Measurements from ENCODE around the gene TSPAN31. TPM values are rescaled to one million over a fixed set of nuclear protein-coding genes. Genes with fewer than 3 reads are reported as not detected.

The TSPAN31 gene, protein sequence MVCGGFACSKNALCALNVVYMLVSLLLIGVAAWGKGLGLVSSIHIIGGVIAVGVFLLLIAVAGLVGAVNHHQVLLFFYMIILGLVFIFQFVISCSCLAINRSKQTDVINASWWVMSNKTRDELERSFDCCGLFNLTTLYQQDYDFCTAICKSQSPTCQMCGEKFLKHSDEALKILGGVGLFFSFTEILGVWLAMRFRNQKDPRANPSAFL
- total RNA-seq = 33.2 to 35.2 TPM (median 34.6 TPM) in 3 replicates

DNA sequence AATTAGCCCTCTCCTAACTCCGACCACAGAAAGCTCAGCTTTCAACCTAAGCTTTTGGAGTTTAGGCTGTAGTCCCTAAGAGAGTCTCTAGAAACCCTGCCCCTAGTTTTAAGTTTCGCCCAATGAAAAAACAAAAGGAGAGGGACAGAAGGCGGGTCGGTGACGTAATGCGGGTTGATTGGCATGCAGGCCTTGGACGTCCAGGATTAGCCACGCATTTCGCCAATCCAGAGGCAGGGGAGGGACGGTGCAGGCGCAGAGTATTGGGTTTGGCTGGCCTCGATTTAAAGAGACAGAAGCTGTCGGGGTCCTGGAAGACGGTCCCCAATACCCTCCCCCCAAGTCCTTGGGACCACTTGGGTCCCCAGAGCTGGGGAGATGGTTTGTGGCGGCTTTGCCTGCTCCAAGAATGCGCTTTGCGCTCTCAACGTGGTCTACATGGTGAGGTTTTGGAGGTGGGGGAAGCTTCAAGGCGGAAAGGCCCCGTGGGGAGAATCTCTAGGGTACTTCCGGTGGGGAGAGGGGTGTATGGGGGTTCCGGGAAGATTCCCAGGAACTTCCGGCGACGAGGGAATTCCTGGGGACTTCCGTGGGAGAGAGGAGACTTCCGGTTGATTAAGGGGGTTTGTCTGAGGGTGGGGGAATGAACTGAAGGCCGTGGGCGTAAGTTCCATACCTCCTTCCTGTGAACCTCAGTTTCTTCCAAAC, at the start of gene TSPAN31:
TSPAN31 (plus strand) TSS at position 263 of the 708 bp plus-strand sequence; CDS start at position 379, 116 bp downstream.
- H3K27me3 Mint-ChIP-seq (ENCODE audit: low read depth) = peaks cover 36% of the 10 kb centered on the region
- TF ChIP-seq, protein P1, sequence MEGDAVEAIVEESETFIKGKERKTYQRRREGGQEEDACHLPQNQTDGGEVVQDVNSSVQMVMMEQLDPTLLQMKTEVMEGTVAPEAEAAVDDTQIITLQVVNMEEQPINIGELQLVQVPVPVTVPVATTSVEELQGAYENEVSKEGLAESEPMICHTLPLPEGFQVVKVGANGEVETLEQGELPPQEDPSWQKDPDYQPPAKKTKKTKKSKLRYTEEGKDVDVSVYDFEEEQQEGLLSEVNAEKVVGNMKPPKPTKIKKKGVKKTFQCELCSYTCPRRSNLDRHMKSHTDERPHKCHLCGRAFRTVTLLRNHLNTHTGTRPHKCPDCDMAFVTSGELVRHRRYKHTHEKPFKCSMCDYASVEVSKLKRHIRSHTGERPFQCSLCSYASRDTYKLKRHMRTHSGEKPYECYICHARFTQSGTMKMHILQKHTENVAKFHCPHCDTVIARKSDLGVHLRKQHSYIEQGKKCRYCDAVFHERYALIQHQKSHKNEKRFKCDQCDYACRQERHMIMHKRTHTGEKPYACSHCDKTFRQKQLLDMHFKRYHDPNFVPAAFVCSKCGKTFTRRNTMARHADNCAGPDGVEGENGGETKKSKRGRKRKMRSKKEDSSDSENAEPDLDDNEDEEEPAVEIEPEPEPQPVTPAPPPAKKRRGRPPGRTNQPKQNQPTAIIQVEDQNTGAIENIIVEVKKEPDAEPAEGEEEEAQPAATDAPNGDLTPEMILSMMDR (IDR thresholded peaks at IDR 0.05; ENCODE audit: unreplicated experiment) = no peak
- H3K27ac Mint-ChIP-seq = peak within 1 kb of the TSS; percentile 99
- peaks cover 24% of the 10 kb centered on the region for H3K36me3 Mint-ChIP-seq
- H3K4me1 Mint-ChIP-seq = peaks cover 16% of the 10 kb centered on the region
- peak within 1 kb of the TSS; percentile 94 for H3K4me3 Mint-ChIP-seq
- no peaks in the 10 kb centered on the region for H3K9me3 Mint-ChIP-seq
- peak; percentile 91 for DNase-seq (ENCODE audit: low spot score in 2 of 2, unreplicated experiment in 2 of 2)

DNA sequence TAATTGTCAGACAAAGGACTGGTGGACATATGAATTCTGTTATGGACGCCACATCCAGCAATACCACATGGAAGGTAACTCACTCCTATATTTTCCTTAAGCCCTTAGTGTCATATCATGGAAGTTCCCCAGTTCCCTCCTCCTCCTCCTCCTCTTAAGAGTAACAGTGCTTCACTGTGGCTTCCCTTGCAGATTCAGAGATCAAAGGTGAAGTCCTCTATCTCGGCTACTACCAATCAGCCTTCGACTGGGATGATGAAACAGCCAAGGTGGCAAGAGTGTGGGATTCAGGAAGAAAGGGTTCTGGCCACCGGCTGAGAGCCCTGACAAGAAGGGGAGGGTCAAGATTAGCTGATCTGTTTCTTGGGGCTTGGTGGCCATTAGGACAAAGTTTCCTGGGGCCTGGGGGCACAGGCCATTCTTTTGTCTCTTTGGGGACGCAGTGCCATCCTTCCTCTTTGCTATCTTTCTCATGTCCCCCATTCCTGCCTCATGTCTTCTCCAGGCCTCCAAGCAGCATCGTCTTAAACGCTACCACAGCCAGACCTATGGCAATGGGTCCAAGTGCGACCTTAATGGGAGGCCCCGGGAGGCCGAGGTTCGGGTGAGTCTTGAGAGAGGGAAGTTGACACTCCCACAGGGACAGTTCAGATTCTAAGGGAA, 48.9 kb upstream of the TSPAN31 start:
- no peak overlapping the region for H3K27ac Mint-ChIP-seq
- TF ChIP-seq, protein P1 (IDR thresholded peaks at IDR 0.05; ENCODE audit: unreplicated experiment) = no peak
- no peaks in the 10 kb centered on the region for H3K4me1 Mint-ChIP-seq
- H3K36me3 Mint-ChIP-seq = peaks cover 31% of the 10 kb centered on the region
- peaks cover 9% of the 10 kb centered on the region for H3K9me3 Mint-ChIP-seq
- no peak for DNase-seq (ENCODE audit: low spot score in 2 of 2, unreplicated experiment in 2 of 2)
- peak overlapping the region; percentile 34 for H3K4me3 Mint-ChIP-seq
- H3K27me3 Mint-ChIP-seq (ENCODE audit: low read depth) = peaks cover 3% of the 10 kb centered on the region

DNA sequence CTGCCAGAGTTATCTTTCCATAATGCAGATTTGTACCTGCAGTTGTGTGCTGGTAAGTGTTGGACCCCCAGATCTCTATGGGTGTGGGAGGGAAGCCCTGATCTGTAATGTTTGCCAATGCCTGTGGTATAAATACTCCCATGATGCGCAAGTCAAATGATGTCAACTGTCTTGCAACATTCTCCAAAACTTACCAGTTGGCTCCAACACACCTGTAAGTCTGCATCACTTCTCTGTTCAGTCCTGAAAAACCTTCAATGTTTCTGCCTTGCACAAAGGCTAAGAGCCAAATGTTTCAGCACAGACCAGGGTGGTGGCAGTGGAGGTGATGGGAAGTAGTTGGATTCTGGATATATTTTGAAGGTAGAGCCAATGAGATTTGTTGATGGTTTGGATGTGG, 47.8 kb upstream of the TSPAN31 start:
- Mint-ChIP-seq H3K36me3 (peaks cover 35% of the 10 kb centered on the region), H3K27me3 (ENCODE audit: low read depth) (no peaks in the 10 kb centered on the region), H3K4me1 (no peaks in the 10 kb centered on the region), H3K4me3 (no peak overlapping the region), H3K27ac (no peak overlapping the region), H3K9me3 (peaks cover 4% of the 10 kb centered on the region)
- TF ChIP-seq, protein P1 (IDR thresholded peaks at IDR 0.05; ENCODE audit: unreplicated experiment) = no peak
- DNase-seq (ENCODE audit: low spot score in 2 of 2, unreplicated experiment in 2 of 2) = no peak

DNA sequence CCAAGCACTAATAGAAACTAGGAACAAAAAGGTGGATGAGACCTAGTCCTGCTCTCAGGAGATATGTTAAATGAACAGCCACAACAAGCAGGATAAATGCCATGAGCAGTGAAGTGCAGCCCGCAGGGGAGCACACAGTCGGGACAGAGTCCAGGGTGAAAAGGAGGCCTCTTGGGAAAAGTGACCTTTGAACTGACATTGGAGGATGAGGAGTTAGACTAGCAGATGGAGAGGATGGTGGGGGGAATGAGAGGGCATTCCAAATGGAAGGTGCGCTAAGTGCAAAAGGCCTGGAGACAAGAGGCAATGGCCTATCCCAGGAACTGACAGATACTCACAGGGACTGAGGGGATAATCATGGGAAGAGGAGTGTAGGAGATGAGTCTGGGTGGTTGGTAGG, 46.4 kb upstream of the TSPAN31 start:
- H3K4me3 Mint-ChIP-seq = no peak overlapping the region
- DNase-seq (ENCODE audit: low spot score in 2 of 2, unreplicated experiment in 2 of 2) = no peak
- H3K27ac Mint-ChIP-seq = no peak overlapping the region
- H3K9me3 Mint-ChIP-seq = peaks cover 9% of the 10 kb centered on the region
- peaks cover 48% of the 10 kb centered on the region for H3K36me3 Mint-ChIP-seq
- H3K4me1 Mint-ChIP-seq = no peaks in the 10 kb centered on the region
- no peaks in the 10 kb centered on the region for H3K27me3 Mint-ChIP-seq (ENCODE audit: low read depth)
- TF ChIP-seq, protein P1 (IDR thresholded peaks at IDR 0.05; ENCODE audit: unreplicated experiment) = no peak

DNA sequence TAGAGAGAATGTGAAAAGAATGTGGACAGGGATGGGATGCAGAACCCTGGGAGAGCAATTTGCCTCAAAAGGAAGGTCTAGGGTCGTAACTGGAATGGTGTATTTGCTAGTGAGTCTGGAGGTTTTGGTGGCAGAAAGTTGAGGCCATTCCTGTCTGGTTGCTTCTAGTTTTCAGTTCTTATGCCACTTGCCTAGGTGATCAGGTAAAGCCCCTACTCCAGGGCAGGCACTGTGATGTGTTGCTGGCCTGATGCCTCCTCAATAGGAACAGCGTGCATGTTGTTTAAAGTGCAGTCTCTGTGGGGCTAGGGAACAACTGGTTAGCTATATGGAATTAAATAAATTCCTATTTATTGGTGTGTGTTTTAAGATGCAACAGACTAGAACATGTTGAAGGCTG, 44.5 kb upstream of the TSPAN31 start:
- TF ChIP-seq, protein P1 (IDR thresholded peaks at IDR 0.05; ENCODE audit: unreplicated experiment) = no peak
- Mint-ChIP-seq H3K4me3 (no peak overlapping the region), H3K36me3 (peaks cover 61% of the 10 kb centered on the region), H3K27ac (no peak overlapping the region), H3K4me1 (no peaks in the 10 kb centered on the region), H3K27me3 (ENCODE audit: low read depth) (no peaks in the 10 kb centered on the region), H3K9me3 (peaks cover 18% of the 10 kb centered on the region)
- no peak for DNase-seq (ENCODE audit: low spot score in 2 of 2, unreplicated experiment in 2 of 2)

Data from mesothelial cell of epicardium (in vitro differentiated cells).